Prostate gland (tissue), 2 donors: ENCODE data around the gene ULK3. TPM values are rescaled to one million over a fixed set of nuclear protein-coding genes. Genes with fewer than 3 reads are reported as not detected.

Experiments used
- DNase-seq: peaks from one replicate; pipeline ENCODE4 v3.0.0-alpha.2; 2019; ENCODE audit warnings: low spot score
- H3K27ac ChIP-seq, 2 donors: fragments of 200-600 bp; sonication (generic); 2 replicates each; pipeline ENCODE4 v1.5.1; 2017 to 2019
- H3K27me3 ChIP-seq: fragments of 200-600 bp; sonication (generic); replicated peaks from 2 replicates; pipeline ENCODE4 v1.5.1; 2019; ENCODE audit not compliant: insufficient read depth
- H3K36me3 ChIP-seq, 2 donors: fragments of 200-600 bp; sonication (generic); 1 replicate in 1 of 2; 2 replicates in 1 of 2; pipeline versions ENCODE4 v1.5.1 to v1.8.1; 2017 to 2019
- H3K4me1 ChIP-seq: fragments of 200-600 bp; sonication (generic); replicated peaks from 2 replicates; pipeline ENCODE4 v1.5.1; 2019
- H3K4me3 ChIP-seq, 2 donors: fragments of 200-600 bp; sonication (generic); 2 replicates each; pipeline ENCODE4 v1.5.1; 2017 to 2019
- H3K9me3 ChIP-seq: fragments of 200-600 bp; sonication (generic); 2 replicates; pipeline ENCODE4 v1.5.1; 2017
- POLR2A ChIP-seq: fragments of 450-650 bp; IDR thresholded peaks from one replicate; pipeline ENCODE4 v1.6.1; 2016; ENCODE audit warnings: antibody characterized with exemption, mild to moderate bottlenecking
- POLR2AphosphoS5 ChIP-seq: sonication (generic); formaldehyde crosslinking; IDR thresholded peaks from one replicate; pipeline ENCODE4 v1.6.1; 2017; ENCODE audit warnings: antibody characterized with exemption
- WGBS: methylation state at CpG from one replicate; pipeline ENCODE4 v1.1.5; 2018; 5-methylcytosine and 5-hydroxymethylcytosine counted together
- intact Hi-C: fragments of 100-400 bp; cut with DNase I; formaldehyde crosslinking; loops from one replicate; pipeline ENCODE4 v1.14.2; 2022
- total RNA-seq, 2 donors: library from RNA; depleted of rRNA; stranded (reverse); fragments of >200 nt; gene quantifications; one replicate each; pipeline ENCODE4 v1.1.0, GENCODE V29; 2016
- TF ChIP-seq, protein P1 (sequence below), 4 experiments: fragments of 200-600 bp in 2 of 4; fragments of 450-650 bp in 2 of 4; sonication (generic) in 2 of 4; IDR thresholded peaks; 1 replicate in 3 of 4; 2 replicates in 1 of 4; pipeline ENCODE4 v1.5.1; 2016 to 2019; ENCODE audit warnings: antibody characterized with exemption in 4 of 4, mild to moderate bottlenecking in 2 of 4, moderate library complexity in 2 of 4

The ULK3 gene
- total RNA-seq, 2 donors from 2014 or later = 44.6 to 98.5 TPM

DNA sequence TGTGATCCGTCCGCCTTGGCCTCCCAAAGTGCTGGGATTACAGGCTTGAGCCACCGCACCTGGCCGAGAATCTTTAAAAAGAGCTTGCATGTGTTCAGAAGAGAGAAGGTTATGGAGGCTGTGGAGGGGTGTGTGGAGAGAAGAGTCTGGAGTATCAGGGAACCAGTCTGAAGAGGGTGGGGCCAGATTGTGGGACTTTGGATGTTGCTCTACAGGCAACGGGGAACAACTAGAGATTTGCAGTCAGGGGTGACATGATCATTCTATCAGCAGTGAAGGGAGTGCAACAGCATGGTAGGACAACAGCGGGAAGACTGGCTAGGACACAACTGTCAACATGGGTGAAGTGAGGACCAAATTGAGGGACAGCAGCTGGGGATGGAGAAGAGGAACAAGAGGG, 21.3 kb upstream of the ULK3 start:
- no peaks in the 10 kb centered on the region for H3K9me3 ChIP-seq
- H3K36me3 ChIP-seq = no peaks in the 10 kb centered on the region
- no peaks in the 10 kb centered on the region for H3K27me3 ChIP-seq
- intact Hi-C loops = no loop called here
- H3K4me3 ChIP-seq = no peak overlapping the region
- peaks cover 14% of the 10 kb centered on the region for H3K4me1 ChIP-seq
- TF ChIP-seq POLR2A (no peak), POLR2AphosphoS5 (no peak)
- TF ChIP-seq, protein P1, sequence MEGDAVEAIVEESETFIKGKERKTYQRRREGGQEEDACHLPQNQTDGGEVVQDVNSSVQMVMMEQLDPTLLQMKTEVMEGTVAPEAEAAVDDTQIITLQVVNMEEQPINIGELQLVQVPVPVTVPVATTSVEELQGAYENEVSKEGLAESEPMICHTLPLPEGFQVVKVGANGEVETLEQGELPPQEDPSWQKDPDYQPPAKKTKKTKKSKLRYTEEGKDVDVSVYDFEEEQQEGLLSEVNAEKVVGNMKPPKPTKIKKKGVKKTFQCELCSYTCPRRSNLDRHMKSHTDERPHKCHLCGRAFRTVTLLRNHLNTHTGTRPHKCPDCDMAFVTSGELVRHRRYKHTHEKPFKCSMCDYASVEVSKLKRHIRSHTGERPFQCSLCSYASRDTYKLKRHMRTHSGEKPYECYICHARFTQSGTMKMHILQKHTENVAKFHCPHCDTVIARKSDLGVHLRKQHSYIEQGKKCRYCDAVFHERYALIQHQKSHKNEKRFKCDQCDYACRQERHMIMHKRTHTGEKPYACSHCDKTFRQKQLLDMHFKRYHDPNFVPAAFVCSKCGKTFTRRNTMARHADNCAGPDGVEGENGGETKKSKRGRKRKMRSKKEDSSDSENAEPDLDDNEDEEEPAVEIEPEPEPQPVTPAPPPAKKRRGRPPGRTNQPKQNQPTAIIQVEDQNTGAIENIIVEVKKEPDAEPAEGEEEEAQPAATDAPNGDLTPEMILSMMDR (IDR thresholded peaks at IDR 0.05) = no peak
- H3K27ac ChIP-seq = no peak overlapping the region
- no peak for DNase-seq
- 92% methylated on average over 6 of the region's 6 CpGs for WGBS

DNA sequence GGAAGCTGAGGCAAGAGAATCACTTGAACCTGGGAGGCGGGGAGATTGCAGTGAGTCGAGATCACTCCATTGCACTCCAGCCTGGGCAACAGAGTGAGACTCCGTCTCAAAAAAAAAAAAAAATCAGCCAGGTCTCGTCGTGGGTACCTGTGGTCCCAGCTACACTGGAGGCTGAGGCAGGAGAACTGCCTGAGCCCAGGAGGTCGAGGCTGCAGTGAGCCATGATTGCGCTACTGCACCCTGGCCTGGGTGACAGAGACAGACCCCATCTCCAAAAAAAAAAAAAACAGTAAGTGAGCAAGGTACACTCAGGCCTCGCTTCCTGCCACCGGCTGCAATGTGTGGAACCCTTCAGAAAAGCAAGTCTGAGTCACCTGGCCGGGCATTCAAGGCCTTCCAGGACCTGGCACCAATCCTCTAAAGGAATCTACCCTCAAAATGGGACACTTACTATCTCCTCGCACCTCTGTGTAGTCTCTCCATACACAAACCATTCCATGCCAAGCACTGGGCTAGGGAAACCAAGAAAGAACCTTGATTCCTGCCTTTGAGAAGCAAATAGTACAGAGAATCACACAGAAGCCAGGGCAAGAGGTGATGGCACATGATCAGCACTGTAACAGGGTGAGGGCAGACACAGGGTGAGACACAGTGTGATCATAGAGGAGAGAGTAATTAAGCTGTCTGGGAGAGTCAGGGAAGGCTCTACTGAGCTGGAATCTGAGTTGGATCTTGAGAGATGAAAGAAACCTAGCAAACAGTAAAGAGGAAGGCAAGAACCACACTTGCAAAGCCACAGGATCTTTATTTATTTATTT, 20.5 kb upstream of the ULK3 start:
- intact Hi-C loops = no loop called here
- TF ChIP-seq POLR2AphosphoS5 = no peak
- peaks cover 8% of the 10 kb centered on the region for H3K4me1 ChIP-seq
- no peaks in the 10 kb centered on the region for H3K36me3 ChIP-seq
- DNase-seq = no peak
- no peaks in the 10 kb centered on the region for H3K9me3 ChIP-seq
- no peak overlapping the region for H3K4me3 ChIP-seq
- no peaks in the 10 kb centered on the region for H3K27me3 ChIP-seq
- no peak overlapping the region for H3K27ac ChIP-seq
- 83% methylated on average over 11 of the region's 11 CpGs for WGBS

DNA sequence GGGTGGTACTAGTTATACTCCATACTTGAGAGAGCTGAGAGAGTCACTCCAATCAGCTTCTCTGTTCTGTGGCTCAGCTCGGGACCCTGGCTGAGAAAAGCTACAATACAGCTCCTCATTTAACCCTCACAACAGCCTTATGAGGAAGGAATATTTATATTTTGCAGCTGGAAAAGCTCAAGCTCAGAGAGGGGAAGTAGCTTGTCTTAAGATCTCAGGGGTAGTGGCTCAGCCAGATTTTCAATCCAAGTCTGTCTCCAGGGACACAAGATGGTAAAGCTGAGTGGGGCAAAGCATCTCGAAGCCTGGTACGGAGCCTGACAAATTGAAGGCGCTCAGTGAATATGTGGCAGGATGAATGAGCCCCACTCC, 15.4 kb upstream of the ULK3 start:
- intact Hi-C loops = no loop called here
- Histone ChIP-seq H3K4me1 (peaks cover 8% of the 10 kb centered on the region), H3K36me3 (peaks cover 0 to 1% of the 10 kb centered on the region in 2 donors), H3K27ac (no peak overlapping the region), H3K27me3 (no peaks in the 10 kb centered on the region), H3K4me3 (no peak overlapping the region), H3K9me3 (no peaks in the 10 kb centered on the region)
- no peak for TF ChIP-seq POLR2A
- TF ChIP-seq, protein P1 (IDR thresholded peaks at IDR 0.05) = no peak
- TF ChIP-seq POLR2AphosphoS5 = no peak
- WGBS = 79% methylated on average over 4 of the region's 4 CpGs
- DNase-seq = no peak

DNA sequence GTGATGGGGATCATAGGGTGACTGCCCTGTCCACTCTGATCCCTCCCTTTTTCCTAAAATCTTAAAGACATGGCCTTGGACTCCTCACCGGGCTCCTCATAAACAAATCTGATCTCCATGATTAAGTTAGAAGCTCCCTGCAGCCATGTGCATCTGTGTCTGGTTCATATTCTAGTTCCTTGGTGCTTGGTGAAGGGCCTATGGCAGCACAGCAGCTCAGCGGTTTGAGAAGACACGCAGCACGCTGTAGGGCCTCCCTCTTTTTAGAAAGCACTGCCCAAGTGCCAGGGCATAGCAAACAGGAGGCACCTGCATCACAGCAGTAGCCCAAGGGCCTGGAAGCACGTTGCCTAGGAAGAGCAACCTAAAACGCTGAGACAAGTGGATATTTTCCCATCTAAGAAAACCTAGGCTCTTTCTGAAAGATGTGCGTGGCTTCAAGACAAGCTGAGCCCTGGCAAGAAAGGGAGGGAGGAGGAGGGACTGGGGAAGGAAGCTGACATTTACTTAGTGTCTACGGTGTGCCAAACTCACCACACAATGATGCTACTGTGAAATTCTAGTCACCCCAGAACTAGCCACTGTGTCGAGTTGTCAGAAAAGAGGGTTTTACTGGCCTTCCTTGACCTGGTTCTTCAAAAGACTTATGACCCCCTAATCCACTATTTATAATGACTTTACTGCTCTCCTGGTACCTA, 14.9 kb upstream of the ULK3 start:
- Histone ChIP-seq H3K27ac (no peak overlapping the region), H3K4me1 (peaks cover 8% of the 10 kb centered on the region), H3K4me3 (no peak overlapping the region), H3K36me3 (peaks cover 0 to 6% of the 10 kb centered on the region in 2 donors), H3K27me3 (no peaks in the 10 kb centered on the region), H3K9me3 (no peaks in the 10 kb centered on the region)
- WGBS = 36% methylated on average over 9 of the region's 9 CpGs
- no peak for DNase-seq
- intact Hi-C loops = no loop called here
- TF ChIP-seq, protein P1 (IDR thresholded peaks at IDR 0.05) = no peak
- TF ChIP-seq POLR2AphosphoS5 = no peak

DNA sequence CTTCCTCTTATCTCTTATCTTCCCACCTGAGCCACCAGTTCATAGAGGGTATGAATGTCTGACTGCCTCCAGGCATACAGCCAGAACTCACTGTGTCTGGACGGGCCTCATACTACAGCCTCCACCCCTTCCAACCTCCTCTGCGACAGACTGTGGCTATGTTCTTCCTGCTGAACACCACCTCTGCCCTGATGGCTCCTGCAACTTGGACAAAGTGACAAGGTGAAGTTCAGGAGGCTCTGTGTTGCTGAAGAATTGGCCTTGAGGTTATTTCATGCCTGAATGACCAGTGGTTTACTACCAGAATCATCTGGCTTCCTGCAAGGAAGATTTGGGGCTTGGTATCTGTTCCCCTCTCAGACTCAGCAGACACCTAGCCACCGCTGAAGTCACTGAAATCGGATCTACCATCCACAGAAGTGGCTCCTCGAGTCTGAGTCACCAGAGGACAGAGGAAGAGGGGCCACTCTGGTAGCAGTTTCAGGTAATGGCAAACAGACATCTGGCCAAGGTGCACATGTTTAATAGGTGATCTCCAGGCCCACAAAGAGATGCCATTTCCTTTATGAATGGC, 14.2 kb upstream of the ULK3 start:
- Histone ChIP-seq H3K36me3 (peaks cover 0 to 11% of the 10 kb centered on the region in 2 donors), H3K4me1 (peaks cover 8% of the 10 kb centered on the region), H3K9me3 (no peaks in the 10 kb centered on the region), H3K27me3 (no peaks in the 10 kb centered on the region), H3K27ac (no peak overlapping the region), H3K4me3 (no peak overlapping the region)
- intact Hi-C loops = no loop called here
- WGBS = 59% methylated on average over 5 of the region's 5 CpGs
- no peak for TF ChIP-seq POLR2A
- TF ChIP-seq, protein P1 (IDR thresholded peaks at IDR 0.05) = no peak
- no peak for TF ChIP-seq POLR2AphosphoS5
- DNase-seq = no peak
